ENCODE results near the gene SPARCL1. TPM values are rescaled to one million over a fixed set of nuclear protein-coding genes. Genes with fewer than 3 reads are reported as not detected.

The SPARCL1 gene
- total and polyA plus RNA-seq, 9 of the 15 experiments (the other 6 are each of a cell fraction or from before 2014, with no cell fraction given): 0.03 to 0.71 (median 0.05) TPM; not detected in 3

DNA sequence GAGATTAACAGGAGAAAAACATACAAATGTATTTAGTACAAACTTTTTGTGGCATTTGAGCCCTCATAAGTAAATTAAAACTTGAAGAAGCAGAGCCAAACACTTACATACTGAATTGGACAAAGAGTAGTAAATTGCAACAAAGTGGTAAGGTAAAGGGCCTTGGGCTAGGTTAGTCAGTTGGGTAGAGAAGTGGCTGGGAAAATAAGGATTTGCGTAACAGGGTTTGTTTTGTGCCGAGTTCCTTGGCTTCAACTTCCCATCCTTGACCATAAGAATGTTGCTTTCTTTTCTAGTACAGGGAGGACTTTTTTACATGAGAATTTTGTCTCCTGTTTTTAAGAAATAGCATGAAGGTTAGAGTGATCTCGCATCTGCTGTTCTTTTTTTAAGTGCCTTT is 45.8 kb upstream of the SPARCL1 start:
- 6% methylated on average over 3 of the region's 3 CpGs for WGBS (ENCODE audit: insufficient coverage, low coverage, missing lambda C conversion rate)
- in situ Hi-C loops (cut with MboI): no loop called here
- TF ChIP-seq, protein P1, sequence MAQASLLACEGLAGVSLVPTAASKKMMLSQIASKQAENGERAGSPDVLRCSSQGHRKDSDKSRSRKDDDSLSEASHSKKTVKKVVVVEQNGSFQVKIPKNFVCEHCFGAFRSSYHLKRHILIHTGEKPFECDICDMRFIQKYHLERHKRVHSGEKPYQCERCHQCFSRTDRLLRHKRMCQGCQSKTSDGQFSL (CRISPR knock-in tag; IDR thresholded peaks at IDR 0.05): no peak
- TF ChIP-seq, protein P1 (tag; IDR thresholded peaks at IDR 0.05): no peak
- no peak for TF ChIP-seq CBFB (CRISPR knock-in tag; IDR thresholded peaks at IDR 0.05)
- TF ChIP-seq MYNN (IDR thresholded peaks at IDR 0.05): no peak
- no peak for TF ChIP-seq MYNN (CRISPR knock-in tag; IDR thresholded peaks at IDR 0.05)
- TF ChIP-seq KDM2B (CRISPR knock-in tag; IDR thresholded peaks at IDR 0.05): no peak
- TF ChIP-seq MAZ (CRISPR knock-in tag; conservative IDR thresholded peaks at IDR 0.05 in 1 of 2, IDR thresholded peaks at IDR 0.05 in 1 of 2): no peak
- TF ChIP-seq ZNF444 (CRISPR knock-in tag; IDR thresholded peaks at IDR 0.05): no peak
- no peak for TF ChIP-seq SRSF7 (optimal IDR thresholded peaks at IDR 0.05; ENCODE audit: low read depth, low read length)
- TF ChIP-seq NELFE (IDR thresholded peaks at IDR 0.05; ENCODE audit: insufficient read depth, insufficient read length): no peak
- no peak for TF ChIP-seq TGIF2 (CRISPR knock-in tag; IDR thresholded peaks at IDR 0.05)
- TF ChIP-seq NRF1 (conservative IDR thresholded peaks at IDR 0.05 in 1 of 2, IDR thresholded peaks at IDR 0.05 in 1 of 2): no peak
- TF ChIP-seq ZNF253 (CRISPR knock-in tag; conservative IDR thresholded peaks at IDR 0.05): no peak
- TF ChIP-seq, protein P2, sequence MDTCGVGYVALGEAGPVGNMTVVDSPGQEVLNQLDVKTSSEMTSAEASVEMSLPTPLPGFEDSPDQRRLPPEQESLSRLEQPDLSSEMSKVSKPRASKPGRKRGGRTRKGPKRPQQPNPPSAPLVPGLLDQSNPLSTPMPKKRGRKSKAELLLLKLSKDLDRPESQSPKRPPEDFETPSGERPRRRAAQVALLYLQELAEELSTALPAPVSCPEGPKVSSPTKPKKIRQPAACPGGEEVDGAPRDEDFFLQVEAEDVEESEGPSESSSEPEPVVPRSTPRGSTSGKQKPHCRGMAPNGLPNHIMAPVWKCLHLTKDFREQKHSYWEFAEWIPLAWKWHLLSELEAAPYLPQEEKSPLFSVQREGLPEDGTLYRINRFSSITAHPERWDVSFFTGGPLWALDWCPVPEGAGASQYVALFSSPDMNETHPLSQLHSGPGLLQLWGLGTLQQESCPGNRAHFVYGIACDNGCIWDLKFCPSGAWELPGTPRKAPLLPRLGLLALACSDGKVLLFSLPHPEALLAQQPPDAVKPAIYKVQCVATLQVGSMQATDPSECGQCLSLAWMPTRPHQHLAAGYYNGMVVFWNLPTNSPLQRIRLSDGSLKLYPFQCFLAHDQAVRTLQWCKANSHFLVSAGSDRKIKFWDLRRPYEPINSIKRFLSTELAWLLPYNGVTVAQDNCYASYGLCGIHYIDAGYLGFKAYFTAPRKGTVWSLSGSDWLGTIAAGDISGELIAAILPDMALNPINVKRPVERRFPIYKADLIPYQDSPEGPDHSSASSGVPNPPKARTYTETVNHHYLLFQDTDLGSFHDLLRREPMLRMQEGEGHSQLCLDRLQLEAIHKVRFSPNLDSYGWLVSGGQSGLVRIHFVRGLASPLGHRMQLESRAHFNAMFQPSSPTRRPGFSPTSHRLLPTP (IDR thresholded peaks at IDR 0.05; ENCODE audit: borderline replicate concordance, extremely low read depth, insufficient read length): no peak
- TF ChIP-seq, protein P3, sequence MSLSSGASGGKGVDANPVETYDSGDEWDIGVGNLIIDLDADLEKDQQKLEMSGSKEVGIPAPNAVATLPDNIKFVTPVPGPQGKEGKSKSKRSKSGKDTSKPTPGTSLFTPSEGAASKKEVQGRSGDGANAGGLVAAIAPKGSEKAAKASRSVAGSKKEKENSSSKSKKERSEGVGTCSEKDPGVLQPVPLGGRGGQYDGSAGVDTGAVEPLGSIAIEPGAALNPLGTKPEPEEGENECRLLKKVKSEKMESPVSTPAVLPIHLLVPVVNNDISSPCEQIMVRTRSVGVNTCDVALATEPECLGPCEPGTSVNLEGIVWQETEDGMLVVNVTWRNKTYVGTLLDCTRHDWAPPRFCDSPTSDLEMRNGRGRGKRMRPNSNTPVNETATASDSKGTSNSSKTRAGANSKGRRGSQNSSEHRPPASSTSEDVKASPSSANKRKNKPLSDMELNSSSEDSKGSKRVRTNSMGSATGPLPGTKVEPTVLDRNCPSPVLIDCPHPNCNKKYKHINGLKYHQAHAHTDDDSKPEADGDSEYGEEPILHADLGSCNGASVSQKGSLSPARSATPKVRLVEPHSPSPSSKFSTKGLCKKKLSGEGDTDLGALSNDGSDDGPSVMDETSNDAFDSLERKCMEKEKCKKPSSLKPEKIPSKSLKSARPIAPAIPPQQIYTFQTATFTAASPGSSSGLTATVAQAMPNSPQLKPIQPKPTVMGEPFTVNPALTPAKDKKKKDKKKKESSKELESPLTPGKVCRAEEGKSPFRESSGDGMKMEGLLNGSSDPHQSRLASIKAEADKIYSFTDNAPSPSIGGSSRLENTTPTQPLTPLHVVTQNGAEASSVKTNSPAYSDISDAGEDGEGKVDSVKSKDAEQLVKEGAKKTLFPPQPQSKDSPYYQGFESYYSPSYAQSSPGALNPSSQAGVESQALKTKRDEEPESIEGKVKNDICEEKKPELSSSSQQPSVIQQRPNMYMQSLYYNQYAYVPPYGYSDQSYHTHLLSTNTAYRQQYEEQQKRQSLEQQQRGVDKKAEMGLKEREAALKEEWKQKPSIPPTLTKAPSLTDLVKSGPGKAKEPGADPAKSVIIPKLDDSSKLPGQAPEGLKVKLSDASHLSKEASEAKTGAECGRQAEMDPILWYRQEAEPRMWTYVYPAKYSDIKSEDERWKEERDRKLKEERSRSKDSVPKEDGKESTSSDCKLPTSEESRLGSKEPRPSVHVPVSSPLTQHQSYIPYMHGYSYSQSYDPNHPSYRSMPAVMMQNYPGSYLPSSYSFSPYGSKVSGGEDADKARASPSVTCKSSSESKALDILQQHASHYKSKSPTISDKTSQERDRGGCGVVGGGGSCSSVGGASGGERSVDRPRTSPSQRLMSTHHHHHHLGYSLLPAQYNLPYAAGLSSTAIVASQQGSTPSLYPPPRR (CRISPR knock-in tag; IDR thresholded peaks at IDR 0.05; ENCODE audit: borderline replicate concordance): no peak

More for the DNA sequence above, 45.8 kb upstream of the SPARCL1 start:
- ATAC-seq: no peak
- POLR2A ChIA-PET: no interaction called here
- Histone ChIP-seq H3K27ac (ENCODE audit: extremely low read depth, low read depth, low read length) (no peak overlapping the region), H3K9ac (ENCODE audit: insufficient read depth in 1 of 2, low read depth in 2 of 2, low read length in 2 of 2) (no peak overlapping the region), H3K9me3 (replicated peaks; ENCODE audit: control insufficient read depth, insufficient read depth, low read depth, low read length) (no peaks in the 10 kb centered on the region), H3K9me1 (ENCODE audit: control insufficient read depth, insufficient read depth, low read length) (no peaks in the 10 kb centered on the region), H3K36me3 (ENCODE audit: control insufficient read depth, insufficient read depth, low read length) (no peaks in the 10 kb centered on the region), H3K4me3 (no peak overlapping the region), H2AFZ (ENCODE audit: low read depth, low read length) (no peak overlapping the region), H3K4me1 (replicated peaks in 1 of 2; ENCODE audit: control insufficient read depth in 2 of 2, insufficient read depth in 2 of 2, low read length in 2 of 2) (no peaks in the 10 kb centered on the region), H4K20me1 (replicated peaks; ENCODE audit: control insufficient read depth, insufficient read depth, low read length) (no peaks in the 10 kb centered on the region), H3K27me3 (ENCODE audit: control insufficient read depth in 2 of 2, insufficient read depth in 2 of 2, low read length in 2 of 2) (peaks cover 0 to under 1% of the 10 kb centered on the region in 2 experiments; a peak in 3 of 5 replicates), H3K4me2 (ENCODE audit: insufficient read depth, low read length) (no peak overlapping the region), H3K79me2 (ENCODE audit: control insufficient read depth, insufficient read depth, low read length) (no peaks in the 10 kb centered on the region)
- no peak for DNase-seq (ENCODE audit: extremely low read depth in 1 of 4, low spot score in 3 of 4)
- intact Hi-C loops (cut with micrococcal nuclease): no loop called here
- BruUV-seq (replicated peaks): no TSS peak
- CTCF ChIA-PET (ENCODE audit: low intra/inter-chr PET ratio): no interaction called here
- no peak for FAIRE-seq

Measured in K562 (cell line).